ENCODE data around the gene ADGRV1. TPM values are rescaled to one million over a fixed set of nuclear protein-coding genes. Genes with fewer than 3 reads are reported as not detected.

Gene ADGRV1
- total and polyA plus RNA-seq, 9 of the 15 experiments (the other 6 are each of a cell fraction or from before 2014, with no cell fraction given): 21.7 to 156 (median 58.2) TPM

GRCh38 chr5:90658620-90659019 is 100.0 kb downstream of the ADGRV1 start (continued):
- TF ChIP-seq RNF219 (CRISPR knock-in tag; IDR thresholded peaks at IDR 0.05): no peak
- peak; percentile 98 for TF ChIP-seq CBFA2T2 (conservative IDR thresholded peaks at IDR 0.05)
- no peak for TF ChIP-seq SMAD2 (IDR thresholded peaks at IDR 0.05; ENCODE audit: low read depth, low read length)
- TF ChIP-seq ZNF146 (CRISPR knock-in tag; IDR thresholded peaks at IDR 0.05; ENCODE audit: unreplicated experiment): no peak
- no peak for TF ChIP-seq PPARD (CRISPR knock-in tag; IDR thresholded peaks at IDR 0.05)
- TF ChIP-seq NR1H2 (CRISPR knock-in tag; IDR thresholded peaks at IDR 0.05): no peak
- TF ChIP-seq TARDBP (IDR thresholded peaks at IDR 0.05): peak; percentile 44; the same call in 1 of the 2 replicates
- no peak for TF ChIP-seq BCL6 (CRISPR knock-in tag; IDR thresholded peaks at IDR 0.05)
- TF ChIP-seq ZFP91 (CRISPR knock-in tag; IDR thresholded peaks at IDR 0.05): no peak
- TF ChIP-seq CGGBP1 (CRISPR knock-in tag; IDR thresholded peaks at IDR 0.05): no peak
- TF ChIP-seq DACH1 (IDR thresholded peaks at IDR 0.05; ENCODE audit: partially characterized antibody): peak; percentile 90
- peak; percentile 72 for TF ChIP-seq LEF1 (IDR thresholded peaks at IDR 0.05)
- TF ChIP-seq E2F4 (CRISPR knock-in tag; IDR thresholded peaks at IDR 0.05; ENCODE audit: low read depth): no peak
- no peak for TF ChIP-seq KAT7 (CRISPR knock-in tag; IDR thresholded peaks at IDR 0.05; ENCODE audit: borderline replicate concordance)
- no peak for TF ChIP-seq RFX5 (IDR thresholded peaks at IDR 0.05; ENCODE audit: low read depth, low read length)

Measured in K562 (cell line).